ENCODE measurements around the gene EFL1. TPM values are rescaled to one million over a fixed set of nuclear protein-coding genes. Genes with fewer than 3 reads are reported as not detected.

EFL1 gene
- total RNA-seq, 2 donors from 2014 or later = 11.2 to 33.0 TPM

- Histone ChIP-seq H3K4me3 (no peak overlapping the region), H3K9me3 (no peaks in the 10 kb centered on the region), H3K27ac (no peak overlapping the region), H3K4me1 (no peaks in the 10 kb centered on the region), H3K36me3 (replicated peaks in 1 of 2; ENCODE audit: insufficient read depth in 1 of 2, low read depth in 2 of 2) (no peaks in the 10 kb centered on the region), H3K27me3 (no peaks in the 10 kb centered on the region)
- ATAC-seq (no peak), DNase-seq (no peak)
- intact Hi-C loops (cut with DNase I) = no loop called here
- 90 to 91% methylated on average over 2 of the region's 2 CpGs for WGBS, 2 donors
- no peak for TF ChIP-seq CTCF (IDR thresholded peaks at IDR 0.05)
- TF ChIP-seq POLR2A (IDR thresholded peaks at IDR 0.05) = no peak
These were observed 86.0 kb downstream of the EFL1 start for GRCh38 chr15:82176542-82176941.

GRCh38 chr15:82174471-82175235 is 87.9 kb downstream of the EFL1 start:
- Histone ChIP-seq H3K4me1 (no peaks in the 10 kb centered on the region), H3K36me3 (replicated peaks in 1 of 2; ENCODE audit: insufficient read depth in 1 of 2, low read depth in 2 of 2) (no peaks in the 10 kb centered on the region), H3K27ac (no peak overlapping the region), H3K4me3 (no peak overlapping the region), H3K9me3 (no peaks in the 10 kb centered on the region), H3K27me3 (no peaks in the 10 kb centered on the region)
- DNase-seq (no peak), ATAC-seq (no peak)
- TF ChIP-seq POLR2A (IDR thresholded peaks at IDR 0.05) (no peak), CTCF (IDR thresholded peaks at IDR 0.05) (no peak)
- intact Hi-C loops (cut with DNase I) = no loop called here
- WGBS, 2 donors = 91 to 94% methylated on average over 5 of the region's 5 CpGs

- no peak for DNase-seq
- Histone ChIP-seq H3K4me1 (no peaks in the 10 kb centered on the region), H3K27me3 (no peaks in the 10 kb centered on the region), H3K36me3 (replicated peaks in 1 of 2; ENCODE audit: insufficient read depth in 1 of 2, low read depth in 2 of 2) (no peaks in the 10 kb centered on the region), H3K9me3 (no peaks in the 10 kb centered on the region), H3K27ac (no peak overlapping the region), H3K4me3 (no peak overlapping the region)
- intact Hi-C loops (cut with DNase I) = no loop called here
- no peak for TF ChIP-seq CTCF (IDR thresholded peaks at IDR 0.05)
- no peak for TF ChIP-seq POLR2A (IDR thresholded peaks at IDR 0.05)
- no peak for ATAC-seq
- 90 to 95% methylated on average over 1 of the region's 1 CpG for WGBS, 2 donors
These were observed 89.4 kb downstream of the EFL1 start for GRCh38 chr15:82173108-82173507.

GRCh38 chr15:82172506-82172905 is 90.0 kb downstream of the EFL1 start:
- ATAC-seq (no peak), DNase-seq (no peak)
- intact Hi-C loops (cut with DNase I) = no loop called here
- Histone ChIP-seq H3K4me3 (no peak overlapping the region), H3K9me3 (no peaks in the 10 kb centered on the region), H3K36me3 (replicated peaks in 1 of 2; ENCODE audit: insufficient read depth in 1 of 2, low read depth in 2 of 2) (no peaks in the 10 kb centered on the region), H3K27ac (no peak overlapping the region), H3K27me3 (no peaks in the 10 kb centered on the region), H3K4me1 (no peaks in the 10 kb centered on the region)
- WGBS, 2 donors = 95 to 96% methylated on average over 4 of the region's 4 CpGs
- TF ChIP-seq CTCF (IDR thresholded peaks at IDR 0.05) (no peak), POLR2A (IDR thresholded peaks at IDR 0.05) (no peak)

GRCh38 chr15:82168757-82169156 is 93.8 kb downstream of the EFL1 start:
- no peaks in the 10 kb centered on the region for H3K27me3 ChIP-seq
- no peak overlapping the region for H3K4me3 ChIP-seq
- no peak for ATAC-seq
- H3K36me3 ChIP-seq (replicated peaks in 1 of 2; ENCODE audit: insufficient read depth in 1 of 2, low read depth in 2 of 2) = no peaks in the 10 kb centered on the region
- no peak for DNase-seq
- H3K4me1 ChIP-seq = no peaks in the 10 kb centered on the region
- 98 to 100% methylated on average over 2 of the region's 2 CpGs for WGBS, 2 donors
- intact Hi-C loops (cut with DNase I) = no loop called here
- no peaks in the 10 kb centered on the region for H3K9me3 ChIP-seq
- TF ChIP-seq CTCF (IDR thresholded peaks at IDR 0.05) = no peak
- TF ChIP-seq POLR2A (IDR thresholded peaks at IDR 0.05) = no peak
- H3K27ac ChIP-seq = no peak overlapping the region

Data from body of pancreas (tissue), 4 donors.